Measurements from ENCODE around the gene FOXK1. TPM values are rescaled to one million over a fixed set of nuclear protein-coding genes. Genes with fewer than 3 reads are reported as not detected.

Gene FOXK1
- total and polyA plus RNA-seq, 2 of the 13 experiments (the other 11 are each of a cell fraction or from before 2014, with no cell fraction given), result 4.6 to 8.8 TPM

GRCh38 chr7:4641091-4641666 lies 40.9 kb upstream of the FOXK1 start (continued):
- TF ChIP-seq, protein P1, sequence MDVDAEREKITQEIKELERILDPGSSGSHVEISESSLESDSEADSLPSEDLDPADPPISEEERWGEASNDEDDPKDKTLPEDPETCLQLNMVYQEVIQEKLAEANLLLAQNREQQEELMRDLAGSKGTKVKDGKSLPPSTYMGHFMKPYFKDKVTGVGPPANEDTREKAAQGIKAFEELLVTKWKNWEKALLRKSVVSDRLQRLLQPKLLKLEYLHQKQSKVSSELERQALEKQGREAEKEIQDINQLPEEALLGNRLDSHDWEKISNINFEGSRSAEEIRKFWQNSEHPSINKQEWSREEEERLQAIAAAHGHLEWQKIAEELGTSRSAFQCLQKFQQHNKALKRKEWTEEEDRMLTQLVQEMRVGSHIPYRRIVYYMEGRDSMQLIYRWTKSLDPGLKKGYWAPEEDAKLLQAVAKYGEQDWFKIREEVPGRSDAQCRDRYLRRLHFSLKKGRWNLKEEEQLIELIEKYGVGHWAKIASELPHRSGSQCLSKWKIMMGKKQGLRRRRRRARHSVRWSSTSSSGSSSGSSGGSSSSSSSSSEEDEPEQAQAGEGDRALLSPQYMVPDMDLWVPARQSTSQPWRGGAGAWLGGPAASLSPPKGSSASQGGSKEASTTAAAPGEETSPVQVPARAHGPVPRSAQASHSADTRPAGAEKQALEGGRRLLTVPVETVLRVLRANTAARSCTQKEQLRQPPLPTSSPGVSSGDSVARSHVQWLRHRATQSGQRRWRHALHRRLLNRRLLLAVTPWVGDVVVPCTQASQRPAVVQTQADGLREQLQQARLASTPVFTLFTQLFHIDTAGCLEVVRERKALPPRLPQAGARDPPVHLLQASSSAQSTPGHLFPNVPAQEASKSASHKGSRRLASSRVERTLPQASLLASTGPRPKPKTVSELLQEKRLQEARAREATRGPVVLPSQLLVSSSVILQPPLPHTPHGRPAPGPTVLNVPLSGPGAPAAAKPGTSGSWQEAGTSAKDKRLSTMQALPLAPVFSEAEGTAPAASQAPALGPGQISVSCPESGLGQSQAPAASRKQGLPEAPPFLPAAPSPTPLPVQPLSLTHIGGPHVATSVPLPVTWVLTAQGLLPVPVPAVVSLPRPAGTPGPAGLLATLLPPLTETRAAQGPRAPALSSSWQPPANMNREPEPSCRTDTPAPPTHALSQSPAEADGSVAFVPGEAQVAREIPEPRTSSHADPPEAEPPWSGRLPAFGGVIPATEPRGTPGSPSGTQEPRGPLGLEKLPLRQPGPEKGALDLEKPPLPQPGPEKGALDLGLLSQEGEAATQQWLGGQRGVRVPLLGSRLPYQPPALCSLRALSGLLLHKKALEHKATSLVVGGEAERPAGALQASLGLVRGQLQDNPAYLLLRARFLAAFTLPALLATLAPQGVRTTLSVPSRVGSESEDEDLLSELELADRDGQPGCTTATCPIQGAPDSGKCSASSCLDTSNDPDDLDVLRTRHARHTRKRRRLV (CRISPR knock-in tag; IDR thresholded peaks at IDR 0.05), result peak; percentile 73; the same call in 1 of the 2 replicates

DNA sequence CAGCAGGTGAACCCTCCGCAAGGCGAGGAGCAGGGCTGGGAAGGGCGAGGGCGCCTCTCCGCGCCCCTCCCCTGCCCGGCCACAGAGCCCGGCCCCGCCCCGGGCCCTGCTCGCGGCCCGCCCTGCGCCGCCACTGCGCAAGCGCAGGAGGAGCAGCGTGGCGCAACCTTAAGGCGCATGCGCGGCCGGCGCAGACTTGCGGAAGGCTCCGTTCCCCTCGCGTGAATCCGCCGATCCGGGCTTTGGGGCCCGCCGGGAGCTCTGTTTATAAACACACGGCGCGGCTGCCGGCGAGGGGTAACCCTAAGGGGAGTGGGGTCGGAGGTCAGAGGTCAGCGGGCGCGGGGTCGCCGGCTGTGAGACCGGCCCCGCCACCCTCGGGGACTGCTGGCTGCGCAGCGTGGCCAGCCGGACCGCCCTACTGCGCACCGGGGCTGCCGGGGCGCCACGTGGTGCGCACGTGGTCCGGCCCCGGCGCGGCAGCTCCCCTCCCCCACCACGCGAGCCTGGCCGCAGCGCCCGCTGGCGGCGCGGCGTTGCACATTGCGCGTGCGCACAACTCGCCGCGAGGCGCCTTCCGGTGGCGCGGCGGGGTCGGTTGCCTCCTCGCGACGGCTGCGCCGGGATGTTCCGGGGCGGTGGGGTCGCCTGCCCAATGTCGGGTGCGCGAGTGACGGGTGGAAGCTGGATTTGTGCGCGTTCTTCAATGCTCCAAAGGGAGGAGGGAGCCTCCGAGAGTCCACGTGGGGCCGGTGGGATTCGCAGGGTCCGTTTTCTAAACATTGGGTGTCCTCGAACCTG lies 40.2 kb upstream of the FOXK1 start:
- Histone ChIP-seq H3K9me3 (ENCODE audit: low read length) (no peaks in the 10 kb centered on the region), H3K4me3 (replicated peaks in 1 of 3; ENCODE audit: insufficient read depth in 1 of 3, low read depth in 2 of 3, low read length in 3 of 3) (peak overlapping the region; percentile 49 to 79 (median 58); a peak in 5 of 6 replicates), H3K36me3 (replicated peaks in 1 of 2; ENCODE audit: control insufficient read depth in 1 of 2, insufficient read depth in 2 of 2, low read length in 2 of 2) (no peaks in the 10 kb centered on the region), H3K79me2 (ENCODE audit: insufficient read depth, low read length) (no peaks in the 10 kb centered on the region), H3K9ac (ENCODE audit: insufficient read depth, low read depth, low read length) (peak overlapping the region; percentile 71), H3K27me3 (ENCODE audit: control insufficient read depth in 1 of 2, insufficient read depth in 2 of 2, low read length in 2 of 2) (no peaks in the 10 kb centered on the region), H3K27ac (ENCODE audit: extremely low read length, insufficient read depth, low read length) (peak overlapping the region; percentile 81), H2AFZ (ENCODE audit: low read length) (no peak overlapping the region), H3K4me1 (ENCODE audit: insufficient read depth, low read length) (peaks cover 22% of the 10 kb centered on the region), H4K20me1 (ENCODE audit: insufficient read depth, low read length) (no peaks in the 10 kb centered on the region), H3K4me2 (ENCODE audit: low read depth, low read length) (peak overlapping the region; percentile 94)
- ChIA-PET POLR2A (interaction anchor here (0.5 to 2.3 kb wide), 18 partner anchors 8 to 150 kb away, joined by 3 to 46 read pairs (median 4); partner anchors contain the start of genes AP5Z1 and FOXK1), CTCF (ENCODE audit: low intra/inter-chr PET ratio, low total read pairs) (interaction anchor here (1.8 kb wide), 1 partner anchor 40 kb away, joined by 5 read pairs; the partner anchor contains the start of gene FOXK1)
- 1% methylated on average over 42 of the region's 103 CpGs for WGBS (ENCODE audit: low lambda C conversion rate)
- DNase-seq (ENCODE audit: low spot score) (peak; percentile 86), ATAC-seq (peak; percentile 90), FAIRE-seq (no peak)
- no TSS peak for BruUV-seq (replicated peaks)
- intact Hi-C loops (cut with micrococcal nuclease; ENCODE audit: unreplicated experiment), result loop anchor here (2.0 kb wide), 1 partner anchor 41 kb away; the partner anchor contains the start of gene FOXK1
- in situ Hi-C loops (cut with HindIII; ENCODE audit: extremely low pct_ligation_motif_present, low pct_unique_long_range_greater_than_20kb), result no loop called here
- TF ChIP-seq ZNF644 (CRISPR knock-in tag; IDR thresholded peaks at IDR 0.05; ENCODE audit: low read depth) (no peak), POGK (CRISPR knock-in tag; conservative IDR thresholded peaks at IDR 0.05) (peak; percentile 93), GATA4 (IDR thresholded peaks at IDR 0.05; ENCODE audit: borderline replicate concordance, low read depth) (no peak), PPARG (CRISPR knock-in tag; conservative IDR thresholded peaks at IDR 0.05) (no peak), ZBED4 (CRISPR knock-in tag; IDR thresholded peaks at IDR 0.05; ENCODE audit: borderline replicate concordance) (no peak; the same call in 1 of the 2 replicates)

Data from HepG2 (cell line).